Measurements from ENCODE around the gene PDCL3. TPM values are rescaled to one million over a fixed set of nuclear protein-coding genes. Genes with fewer than 3 reads are reported as not detected.

PDCL3 gene
- 21.4 and 23.1 TPM in 2 replicates for total RNA-seq (2014; rRNA removed; shearing (Covaris generic))
- polyA plus RNA-seq (2015; cell fraction: cytosol; rRNA removed), result 20.7 and 30.7 TPM in 2 replicates
- polyA plus RNA-seq (2015; cell fraction: nucleus; rRNA removed), result 4.5 and 6.9 TPM in 2 replicates

- peak; percentile 99 for DNase-seq (ENCODE audit: low read depth, low spot score)
- in situ Hi-C loops (cut with HindIII; ENCODE audit: low pct_unique_long_range_greater_than_20kb, low sequenced_read_pairs), result no loop called here
These were observed at the start of gene PDCL3 for GRCh38 chr2:100562613-100563406. PDCL3 (plus strand) TSS chr2:100562993; CDS start chr2:100563068, 75 bp downstream.

GRCh38 chr2:100513650-100514049, 49.1 kb upstream of the PDCL3 start:
- in situ Hi-C loops (cut with HindIII; ENCODE audit: low pct_unique_long_range_greater_than_20kb, low sequenced_read_pairs), result no loop called here
- no peak for DNase-seq (ENCODE audit: low read depth, low spot score)

- DNase-seq (ENCODE audit: low read depth, low spot score), result peak; percentile 57
- in situ Hi-C loops (cut with HindIII; ENCODE audit: low pct_unique_long_range_greater_than_20kb, low sequenced_read_pairs), result no loop called here
These were observed 45.2 kb upstream of the PDCL3 start for GRCh38 chr2:100517556-100517955.

GRCh38 chr2:100518801-100519200, 44.0 kb upstream of the PDCL3 start:
- in situ Hi-C loops (cut with HindIII; ENCODE audit: low pct_unique_long_range_greater_than_20kb, low sequenced_read_pairs), result no loop called here
- no peak for DNase-seq (ENCODE audit: low read depth, low spot score)

GRCh38 chr2:100520224-100520623, 42.6 kb upstream of the PDCL3 start:
- in situ Hi-C loops (cut with HindIII; ENCODE audit: low pct_unique_long_range_greater_than_20kb, low sequenced_read_pairs), result no loop called here
- DNase-seq (ENCODE audit: low read depth, low spot score), result no peak

GRCh38 chr2:100522430-100522829, 40.4 kb upstream of the PDCL3 start:
- DNase-seq (ENCODE audit: low read depth, low spot score), result no peak
- in situ Hi-C loops (cut with HindIII; ENCODE audit: low pct_unique_long_range_greater_than_20kb, low sequenced_read_pairs), result no loop called here

GRCh38 chr2:100524331-100524730, 38.5 kb upstream of the PDCL3 start:
- in situ Hi-C loops (cut with HindIII; ENCODE audit: low pct_unique_long_range_greater_than_20kb, low sequenced_read_pairs), result no loop called here
- peak; percentile 88 for DNase-seq (ENCODE audit: low read depth, low spot score)

GRCh38 chr2:100526868-100527267, 35.9 kb upstream of the PDCL3 start:
- in situ Hi-C loops (cut with HindIII; ENCODE audit: low pct_unique_long_range_greater_than_20kb, low sequenced_read_pairs), result no loop called here
- DNase-seq (ENCODE audit: low read depth, low spot score), result no peak

- in situ Hi-C loops (cut with HindIII; ENCODE audit: low pct_unique_long_range_greater_than_20kb, low sequenced_read_pairs), result no loop called here
- no peak for DNase-seq (ENCODE audit: low read depth, low spot score)
These were observed 35.3 kb upstream of the PDCL3 start for GRCh38 chr2:100527440-100528015.

- no peak for DNase-seq (ENCODE audit: low read depth, low spot score)
- in situ Hi-C loops (cut with HindIII; ENCODE audit: low pct_unique_long_range_greater_than_20kb, low sequenced_read_pairs), result no loop called here
These were observed 33.6 kb upstream of the PDCL3 start for GRCh38 chr2:100529176-100529575.

GRCh38 chr2:100529900-100530299, 32.9 kb upstream of the PDCL3 start:
- DNase-seq (ENCODE audit: low read depth, low spot score), result no peak
- in situ Hi-C loops (cut with HindIII; ENCODE audit: low pct_unique_long_range_greater_than_20kb, low sequenced_read_pairs), result no loop called here

- in situ Hi-C loops (cut with HindIII; ENCODE audit: low pct_unique_long_range_greater_than_20kb, low sequenced_read_pairs), result no loop called here
- no peak for DNase-seq (ENCODE audit: low read depth, low spot score)
These were observed 26.9 kb upstream of the PDCL3 start for GRCh38 chr2:100535855-100536254.

GRCh38 chr2:100537918-100538317, 24.9 kb upstream of the PDCL3 start:
- no peak for DNase-seq (ENCODE audit: low read depth, low spot score)
- in situ Hi-C loops (cut with HindIII; ENCODE audit: low pct_unique_long_range_greater_than_20kb, low sequenced_read_pairs), result no loop called here

GRCh38 chr2:100539221-100539620, 23.6 kb upstream of the PDCL3 start:
- DNase-seq (ENCODE audit: low read depth, low spot score), result no peak
- in situ Hi-C loops (cut with HindIII; ENCODE audit: low pct_unique_long_range_greater_than_20kb, low sequenced_read_pairs), result no loop called here

- in situ Hi-C loops (cut with HindIII; ENCODE audit: low pct_unique_long_range_greater_than_20kb, low sequenced_read_pairs), result no loop called here
- DNase-seq (ENCODE audit: low read depth, low spot score), result no peak
These were observed 21.4 kb upstream of the PDCL3 start for GRCh38 chr2:100541404-100541803.

GRCh38 chr2:100542418-100542817, 20.4 kb upstream of the PDCL3 start:
- no peak for DNase-seq (ENCODE audit: low read depth, low spot score)
- in situ Hi-C loops (cut with HindIII; ENCODE audit: low pct_unique_long_range_greater_than_20kb, low sequenced_read_pairs), result no loop called here

- in situ Hi-C loops (cut with HindIII; ENCODE audit: low pct_unique_long_range_greater_than_20kb, low sequenced_read_pairs), result no loop called here
- DNase-seq (ENCODE audit: low read depth, low spot score), result no peak
These were observed 17.7 kb upstream of the PDCL3 start for GRCh38 chr2:100544911-100545596.

GRCh38 chr2:100546469-100546868, 16.3 kb upstream of the PDCL3 start:
- no peak for DNase-seq (ENCODE audit: low read depth, low spot score)
- in situ Hi-C loops (cut with HindIII; ENCODE audit: low pct_unique_long_range_greater_than_20kb, low sequenced_read_pairs), result no loop called here
